GM19463 (cell line): ENCODE measurements around the gene LBHD1.
A peak's percentile ranks its signal among the peaks of the same experiment; 100 is the strongest.
"Not testable (repeated sequence)": the region's sequence is repeated elsewhere in the genome, so short reads cannot be mapped to it uniquely, and the experiment has no call there.

Experiments
- ATAC-seq: cut with Tn5 transposase; IDR thresholded peaks from one replicate; pipeline ENCODE4 v1.9.1; 2021; ENCODE audit warnings: mild to moderate bottlenecking, moderate library complexity; ENCODE audit not compliant: unreplicated experiment

Gene LBHD1

DNA sequence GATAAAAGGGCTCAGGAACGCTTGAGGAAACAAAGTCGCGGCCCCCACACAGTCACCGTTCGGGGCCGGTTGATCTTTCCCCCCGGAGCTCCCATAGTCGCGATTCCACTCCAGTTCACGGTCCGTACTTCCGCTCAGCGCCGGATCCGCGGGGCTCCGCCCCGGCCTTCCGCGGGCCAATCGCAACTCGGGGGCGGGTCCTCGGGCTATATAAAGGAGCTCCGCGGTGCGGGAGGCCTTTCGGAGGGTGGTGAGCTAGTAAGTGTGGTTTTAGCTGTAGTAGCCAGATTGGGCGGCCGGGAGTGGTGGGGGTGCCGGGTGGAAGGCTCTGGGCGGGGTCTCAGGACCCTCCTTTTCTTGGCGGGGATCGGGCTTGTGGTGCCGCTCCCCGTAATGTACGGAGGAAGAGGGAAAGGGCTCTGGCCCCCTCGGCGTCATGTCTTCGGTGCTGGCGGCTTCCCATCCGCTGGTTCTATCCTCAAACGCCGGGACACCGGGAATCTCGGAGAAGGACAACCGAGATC, 6.9 kb downstream of the LBHD1 start, which contains the start of the genes C11orf98 and CSKMT:
Gene C11orf98, minus strand, starts transcription at position 136 of the 524 bp plus-strand sequence. Its CDS starts 41 bp downstream, at position 95.
Gene CSKMT, plus strand, starts transcription at position 238 of the 524 bp plus-strand sequence. CDS start 568 bp downstream, outside the sequence.
- ATAC-seq = peak; percentile 85

DNA sequence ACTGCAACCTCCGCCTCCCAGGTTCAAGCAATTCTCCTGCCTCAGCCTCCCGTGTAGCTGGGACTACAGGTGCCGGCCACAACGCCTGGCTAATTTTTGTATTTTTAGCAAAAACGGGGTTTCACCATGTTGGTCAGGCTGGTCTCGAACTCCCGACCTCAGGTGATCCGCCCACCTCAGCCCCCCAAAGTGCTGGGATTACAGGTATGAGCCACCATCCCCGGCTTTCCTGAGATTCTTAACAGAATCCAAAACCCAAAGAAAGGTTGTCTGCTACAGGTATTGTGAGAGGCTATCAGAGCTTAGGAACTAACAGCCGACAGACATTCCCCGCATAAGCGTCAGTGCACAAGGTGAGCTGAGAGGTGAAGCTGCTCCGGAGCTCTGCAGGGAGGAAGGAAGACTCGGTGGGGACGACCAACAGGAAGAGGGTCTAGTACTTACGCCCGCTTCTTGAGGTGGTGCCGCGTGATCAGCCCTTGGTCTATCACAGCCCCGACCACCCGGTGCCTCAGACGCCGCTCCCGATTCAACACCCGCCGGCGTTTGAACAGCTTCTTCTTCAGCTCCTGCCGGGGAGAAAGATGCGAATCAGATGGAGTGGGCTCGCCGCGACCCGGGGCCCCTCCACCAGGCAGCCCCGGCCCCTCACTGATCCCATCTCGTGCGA, 7.5 kb downstream of the LBHD1 start:
- ATAC-seq = peak; percentile 28

DNA sequence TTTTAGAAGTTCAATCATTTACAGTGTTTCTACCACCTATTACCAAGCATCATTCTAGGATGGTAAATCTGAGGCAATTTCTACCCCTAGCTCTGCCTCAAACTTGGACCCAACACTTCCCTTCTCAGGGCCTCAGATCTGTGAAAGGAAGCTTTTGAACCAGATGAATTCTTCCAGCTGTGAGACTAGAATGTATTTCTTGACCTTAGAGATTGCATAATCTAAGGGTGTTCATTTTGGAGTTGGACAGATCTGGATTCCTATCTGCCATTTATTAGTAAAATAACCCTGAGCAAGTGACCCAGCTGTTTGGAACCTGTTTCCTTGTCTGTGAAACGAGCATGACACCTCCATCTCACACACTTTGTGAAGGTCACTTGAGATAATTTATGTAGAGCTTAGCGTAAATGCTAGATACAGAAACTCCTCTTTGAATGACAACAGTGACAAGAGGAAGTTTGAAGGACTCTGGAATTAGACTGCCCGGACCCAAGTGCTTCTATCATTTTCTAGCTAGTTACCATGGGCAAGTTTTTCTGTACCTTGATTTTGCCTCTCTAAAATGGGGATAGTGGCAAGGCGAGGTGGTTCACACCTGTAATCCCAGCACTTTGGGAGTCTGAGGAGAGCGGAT, 15.2 kb downstream of the LBHD1 start:
- no peak for ATAC-seq

DNA sequence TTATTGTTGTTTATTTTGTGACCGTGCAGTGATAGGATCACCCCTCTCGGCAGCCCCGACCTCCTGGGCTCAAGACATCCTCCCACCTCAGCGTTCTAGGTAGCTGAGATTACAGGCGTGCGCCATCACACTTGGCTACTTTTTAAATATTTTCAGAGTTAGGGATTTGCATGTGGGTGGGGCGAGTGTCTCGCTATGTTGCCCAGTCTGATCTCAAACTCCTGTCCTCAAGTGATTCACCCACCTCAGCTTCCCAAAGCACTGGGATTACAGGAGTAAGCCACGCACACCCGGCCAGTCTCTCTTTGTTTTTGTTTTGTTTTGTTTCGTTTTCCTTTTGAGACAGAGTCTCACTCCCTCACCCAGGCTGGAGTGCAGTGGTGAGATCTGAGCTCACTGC, 17.8 kb downstream of the LBHD1 start:
- no peak for ATAC-seq

DNA sequence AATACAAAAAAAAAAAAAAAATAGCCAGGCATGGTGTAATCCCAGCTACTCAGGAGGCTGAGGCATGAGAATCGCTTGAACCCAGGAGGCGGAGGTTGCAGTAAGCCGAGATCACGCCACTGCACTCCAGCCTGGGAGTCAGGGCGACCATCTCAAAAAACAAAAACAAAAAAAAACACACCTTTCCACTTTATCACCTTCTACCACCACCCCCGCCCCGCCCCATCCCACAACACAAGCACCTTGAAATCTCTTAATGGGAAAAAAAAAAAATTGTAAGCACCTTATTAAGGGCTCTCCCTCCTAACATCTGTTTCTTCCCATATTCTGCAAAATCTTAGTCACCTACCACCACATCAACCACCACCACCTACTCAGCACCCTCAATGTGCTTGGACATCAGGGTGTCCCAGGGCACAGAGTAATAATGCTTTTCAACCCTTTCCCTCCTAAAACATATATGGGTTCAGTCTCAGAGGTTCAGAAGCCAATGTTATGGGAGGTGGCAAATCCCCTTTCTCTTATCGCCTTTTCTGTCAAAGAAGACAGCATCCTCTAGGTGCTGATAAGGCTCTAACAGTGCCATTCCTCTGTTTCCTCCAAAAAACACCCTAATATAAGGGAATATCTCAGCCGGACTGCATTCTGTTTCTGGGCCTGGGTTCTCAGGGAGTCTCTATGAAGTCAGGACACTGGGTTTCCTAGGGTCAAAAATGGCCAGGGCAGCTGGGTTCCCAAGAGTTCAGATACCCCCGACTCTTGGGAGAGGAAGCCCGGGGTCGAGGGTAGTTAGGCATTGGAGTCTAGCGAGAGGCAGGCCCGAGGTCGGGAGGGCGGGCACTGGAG, 19.7 kb downstream of the LBHD1 start:
- ATAC-seq = no peak

DNA sequence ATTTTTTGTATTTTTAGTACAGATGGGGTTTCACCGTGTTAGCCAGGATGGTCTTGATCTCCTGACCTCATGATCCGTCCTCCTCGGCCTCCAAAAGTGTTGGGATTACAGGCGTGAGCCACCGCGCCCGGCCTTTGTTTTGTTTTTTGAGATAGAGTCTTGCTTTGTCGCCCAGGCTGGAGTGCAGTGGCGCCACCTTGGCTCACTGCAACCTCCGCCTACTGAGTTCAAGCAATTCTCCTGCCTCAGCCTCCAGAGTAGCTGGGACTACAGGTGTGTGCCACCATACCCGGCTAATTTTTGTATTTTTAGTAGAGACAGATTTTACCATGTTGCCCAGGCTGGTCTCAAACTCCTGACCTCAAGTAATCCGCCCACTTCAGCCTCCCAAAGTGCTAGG, 21.8 kb downstream of the LBHD1 start:
- not testable (repeated sequence) for ATAC-seq

DNA sequence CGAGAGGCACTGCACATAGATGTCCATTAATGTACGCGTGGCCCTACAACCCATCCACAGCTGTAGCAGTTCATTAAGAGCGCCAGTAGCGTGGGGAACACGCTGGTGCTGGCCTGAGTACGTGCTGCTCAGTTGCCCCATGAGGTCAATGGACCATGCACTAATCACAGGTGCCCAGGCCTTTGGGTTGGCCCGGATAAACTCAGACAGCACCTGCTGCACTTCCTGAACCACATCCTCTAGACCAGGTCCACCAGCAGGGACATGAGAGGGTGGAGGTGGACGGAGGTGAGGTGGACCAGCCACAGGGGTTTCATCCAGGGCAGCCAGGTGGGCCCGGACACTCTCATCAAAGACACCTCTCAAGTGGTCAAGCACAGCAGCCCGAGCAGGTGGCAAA, 22.6 kb downstream of the LBHD1 start:
- ATAC-seq = no peak

DNA sequence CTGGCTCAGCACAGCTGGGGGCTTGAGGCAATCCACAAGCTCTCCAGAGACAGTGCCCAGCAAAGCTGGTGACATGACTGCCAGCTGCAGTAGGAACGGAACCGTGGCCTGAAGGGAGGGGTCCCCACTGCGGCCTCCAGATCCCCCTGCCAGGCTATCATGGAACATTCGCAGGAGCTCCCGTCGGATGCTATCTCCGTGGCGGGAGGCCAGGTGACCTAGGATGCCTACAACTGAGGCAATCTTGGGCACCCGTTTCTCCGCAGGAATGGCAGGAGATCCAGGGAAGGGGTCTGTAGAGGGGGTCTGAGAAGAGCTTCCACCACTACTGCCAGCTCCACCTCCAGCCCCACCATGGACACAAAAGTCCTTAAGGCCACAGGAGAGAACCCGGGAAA, 23.1 kb downstream of the LBHD1 start:
- no peak for ATAC-seq

DNA sequence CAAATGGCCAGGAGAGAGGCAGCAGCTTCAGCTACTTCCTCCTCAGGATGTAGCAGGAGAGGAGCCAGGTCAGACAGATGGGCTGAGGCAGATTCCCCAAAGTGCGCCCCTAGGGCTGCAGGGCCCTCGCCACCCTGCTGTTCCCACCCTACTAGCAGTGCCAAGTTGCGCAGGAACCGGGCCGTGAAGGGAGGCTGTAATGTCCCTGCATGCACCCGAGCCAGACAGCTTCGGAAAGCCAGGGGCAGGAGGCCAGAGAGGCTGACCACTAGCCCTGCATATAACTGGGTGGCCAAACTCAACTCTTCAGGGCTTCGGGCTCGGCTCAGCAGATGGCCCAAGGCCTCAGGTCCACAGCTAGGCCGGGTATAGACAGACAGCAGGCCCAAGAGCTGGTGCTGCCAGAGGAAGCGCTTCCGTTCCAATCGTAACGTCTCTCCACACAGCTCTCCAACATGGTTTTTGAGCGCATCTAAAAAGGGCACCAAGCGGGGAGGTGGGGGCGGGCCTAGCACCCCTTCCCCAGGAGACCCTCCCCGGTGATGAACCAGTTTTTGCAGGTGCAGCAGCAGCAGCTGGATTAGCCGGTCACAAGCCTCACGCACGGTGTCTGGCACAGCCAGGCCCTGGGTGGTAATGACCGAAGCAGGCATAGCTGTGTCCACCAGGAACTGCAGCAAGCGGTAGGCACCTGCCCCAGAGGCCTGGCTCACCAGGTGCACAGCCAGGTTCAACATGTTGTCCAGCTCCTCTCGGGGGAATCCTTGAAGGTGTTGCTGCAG, 23.7 kb downstream of the LBHD1 start:
- no peak for ATAC-seq

DNA sequence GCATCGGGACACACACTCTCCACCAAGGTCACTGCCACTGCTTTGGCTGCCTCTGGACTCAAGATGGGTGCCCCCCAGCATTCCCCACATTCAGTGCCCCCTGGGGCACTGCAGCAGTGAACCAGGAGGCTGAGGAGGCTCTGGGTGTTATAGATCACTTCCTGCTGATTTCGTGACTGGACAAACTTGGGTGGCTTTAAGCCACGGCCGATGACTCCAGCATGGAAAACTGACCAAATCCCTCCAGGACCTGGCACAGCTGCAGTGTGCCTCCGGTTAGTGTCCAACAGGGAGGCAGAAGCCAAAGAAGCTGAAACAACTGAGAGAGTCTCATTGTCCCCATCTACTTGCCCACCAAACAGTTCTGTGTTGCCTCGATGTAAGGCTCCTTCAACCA, 24.5 kb downstream of the LBHD1 start:
- ATAC-seq = no peak

DNA sequence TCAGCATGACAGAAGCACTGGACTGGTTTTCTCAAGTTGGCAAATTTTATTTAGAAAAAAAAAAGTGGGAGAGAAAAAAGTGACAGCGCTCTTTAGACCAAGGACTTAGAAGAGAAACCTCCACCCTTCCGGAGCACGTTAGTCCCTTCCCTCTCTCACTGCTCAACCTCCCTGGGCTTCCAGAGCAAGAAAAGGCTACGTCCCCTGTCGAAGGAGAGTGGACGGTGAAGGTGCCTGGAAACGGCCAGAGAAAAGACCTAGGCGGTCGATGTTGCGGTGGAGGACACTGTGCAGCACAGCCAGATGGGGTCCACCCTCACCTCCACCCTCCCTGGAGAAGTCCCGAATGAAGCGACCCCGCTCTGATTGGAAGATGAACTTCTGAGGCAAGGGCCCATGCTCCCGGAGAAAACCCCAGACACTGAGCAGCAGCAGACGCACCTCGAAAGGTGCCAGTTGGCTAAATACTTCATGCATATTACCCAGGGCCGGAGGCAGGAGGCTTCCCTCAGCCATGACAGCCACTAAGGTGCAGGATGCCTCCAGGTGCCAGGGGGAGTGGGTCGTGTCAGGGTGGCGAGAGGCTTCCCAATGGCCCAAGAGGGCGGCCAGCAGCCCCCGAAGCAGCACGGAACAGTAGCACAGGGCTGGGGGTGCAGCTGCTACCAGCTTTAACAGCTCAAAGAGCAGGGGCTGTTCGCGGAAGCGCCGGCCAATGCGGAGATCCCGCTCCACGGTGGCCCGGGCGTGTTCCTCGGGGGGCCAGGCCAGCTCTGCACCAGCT, 25.1 kb downstream of the LBHD1 start:
- ATAC-seq = no peak

DNA sequence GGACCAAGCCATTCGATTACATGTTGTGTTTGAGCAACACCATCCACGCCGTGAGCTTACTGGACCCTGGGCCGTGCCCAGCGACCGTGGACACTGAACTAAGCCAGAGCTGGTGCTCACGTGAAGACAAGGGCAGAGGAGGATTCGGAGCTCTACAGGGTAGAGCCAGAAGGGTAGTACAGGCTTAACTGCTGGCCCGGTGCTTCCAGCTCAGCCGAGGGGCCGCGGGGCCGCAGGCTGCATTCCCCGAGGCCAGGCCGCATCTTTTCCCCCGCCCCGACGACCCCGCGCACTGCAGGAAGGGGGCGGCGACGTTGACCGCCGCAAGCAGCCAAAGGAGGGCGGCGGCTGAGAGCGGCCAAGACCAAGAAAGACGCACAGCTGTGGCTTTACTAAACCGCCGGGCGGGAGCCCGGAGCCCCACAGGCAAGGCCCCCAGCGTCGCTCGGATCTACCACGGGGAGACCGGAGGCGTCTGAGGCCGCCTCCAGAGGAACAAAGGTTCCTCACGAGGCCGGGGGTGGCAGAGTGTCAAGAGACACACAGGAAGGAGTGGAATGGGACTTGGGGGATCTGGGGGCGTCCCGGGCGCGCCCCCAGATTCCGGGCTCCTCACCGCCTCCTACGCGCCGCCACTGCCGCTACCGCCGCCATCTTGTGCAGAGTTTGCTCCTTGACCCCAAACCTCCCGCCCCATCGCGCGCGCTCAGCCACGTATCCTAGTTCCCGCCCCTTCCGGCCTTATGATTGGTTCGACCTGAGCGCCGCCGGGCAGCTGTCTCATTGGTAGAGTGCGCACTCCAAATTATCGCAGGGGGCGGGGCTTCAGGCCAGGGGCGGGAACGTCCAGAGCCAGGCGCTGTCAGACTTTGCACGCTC, 25.9 kb downstream of the LBHD1 start, which contains the start of gene GANAB:
Gene GANAB, minus strand, starts transcription at position 668 of the 879 bp plus-strand sequence. Its CDS starts 14 bp downstream, at position 654.
- peak; percentile 91 for ATAC-seq

DNA sequence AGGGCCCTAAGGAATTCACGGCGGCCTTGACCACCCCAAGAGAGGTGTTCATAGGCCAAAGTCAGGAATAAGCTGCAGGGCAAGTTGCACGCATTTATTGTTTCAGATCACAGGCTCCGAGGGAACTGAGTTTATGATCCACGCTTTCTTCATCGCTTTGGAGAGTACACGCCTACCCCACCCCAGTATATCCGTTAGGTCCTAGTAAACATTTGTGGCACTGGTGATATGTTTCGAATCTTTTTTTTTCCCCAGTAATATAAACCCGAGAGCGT, 26.5 kb downstream of the LBHD1 start:
- ATAC-seq = no peak

DNA sequence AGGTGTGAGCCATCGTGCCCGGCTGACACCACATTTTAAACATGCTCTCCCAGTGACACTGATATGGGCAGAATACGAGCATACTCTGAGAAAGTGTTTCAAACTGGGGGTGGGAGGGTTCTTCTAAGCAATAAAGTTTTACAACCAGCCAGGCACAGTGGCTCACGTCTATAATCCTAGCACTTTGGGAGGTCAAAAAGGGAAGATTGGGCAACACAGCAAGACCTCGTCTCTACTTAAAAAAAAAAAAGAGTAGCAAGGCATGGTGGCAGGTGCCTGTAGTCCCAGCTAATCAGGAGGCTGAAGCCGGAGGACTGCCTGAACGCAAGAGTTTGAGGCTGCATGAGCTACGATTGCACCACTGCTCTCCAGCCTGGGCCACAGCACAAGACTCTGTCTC, 27.8 kb downstream of the LBHD1 start:
- ATAC-seq = no peak

DNA sequence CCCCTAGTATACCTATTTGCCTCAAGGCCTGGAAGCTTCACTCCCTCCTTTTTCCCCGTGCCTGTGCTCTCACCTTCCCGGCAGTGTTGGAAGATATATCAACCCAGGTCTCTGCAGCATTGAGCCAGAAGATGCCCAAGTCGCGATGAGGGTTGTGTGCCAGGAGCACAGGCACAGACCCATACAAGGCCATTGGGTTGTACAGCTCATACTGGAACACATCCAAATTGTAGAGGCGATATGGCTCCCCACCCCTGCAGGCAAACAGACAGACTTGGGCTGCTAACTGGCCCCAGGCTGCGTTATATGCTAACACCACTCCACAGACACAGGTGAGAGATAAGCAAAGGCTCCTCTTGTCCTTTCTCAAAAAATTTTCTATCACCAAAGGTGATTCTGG, 39.6 kb downstream of the LBHD1 start:
- no peak for ATAC-seq

DNA sequence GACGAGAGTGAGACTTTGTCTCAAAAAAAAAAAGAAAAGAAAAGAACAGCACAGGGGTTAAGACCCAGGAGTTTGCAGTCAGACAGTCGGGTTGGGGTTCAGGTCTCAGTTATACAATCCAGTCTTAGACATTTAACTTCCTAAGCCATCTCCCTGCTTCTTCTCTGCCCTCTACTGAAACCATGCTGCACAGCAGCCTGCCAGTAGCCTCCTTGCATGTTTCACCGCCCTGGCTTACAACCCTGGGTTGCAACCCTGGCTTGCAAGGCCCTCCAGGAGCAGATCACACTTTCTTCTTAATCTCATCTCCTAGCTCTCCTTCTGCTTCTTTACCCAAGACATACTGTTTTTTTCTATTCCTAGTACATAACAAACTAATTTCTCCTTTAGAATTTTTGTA, 44.4 kb downstream of the LBHD1 start:
- ATAC-seq = no peak

DNA sequence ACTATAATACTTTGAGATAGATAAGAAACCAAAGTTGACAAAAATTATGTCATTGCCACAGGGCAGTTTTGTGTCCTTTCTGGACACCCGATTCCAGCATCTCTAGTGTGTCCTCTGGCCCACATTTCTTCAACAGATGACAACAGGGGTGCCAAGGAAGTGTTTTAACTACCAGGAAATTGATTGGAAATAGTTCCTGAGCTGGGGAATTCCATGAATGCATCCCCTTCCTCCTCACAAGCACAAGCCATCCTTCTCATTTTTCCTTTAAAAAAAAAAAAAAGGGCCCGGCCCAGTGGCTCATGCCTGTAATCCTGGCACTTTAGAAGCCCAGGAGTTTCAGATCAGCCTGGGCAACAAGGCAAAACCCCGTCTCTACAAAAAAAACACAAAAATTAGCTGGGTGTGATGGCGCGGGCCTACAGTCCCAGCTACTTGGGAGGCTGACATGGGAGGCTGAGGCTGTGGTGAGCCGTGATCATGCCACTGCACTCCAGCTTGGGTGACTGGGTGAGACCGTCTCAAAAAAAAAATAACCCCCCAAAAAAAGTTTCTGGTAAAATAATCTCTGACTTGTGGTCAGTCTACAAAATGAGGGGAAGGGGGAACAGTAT, 49.5 kb downstream of the LBHD1 start:
- ATAC-seq = no peak
